Adipocyte (in vitro differentiated cells): ENCODE data around the gene TTC13.
A peak's percentile ranks its signal among the peaks of the same experiment; 100 is the strongest.
"Not testable (repeated sequence)": the region's sequence is repeated elsewhere in the genome, so short reads cannot be mapped to it uniquely, and the experiment has no call there.

Experiments
- DNase-seq: peaks from one replicate; pipeline ENCODE4 v3.0.0-alpha.2; 2015; ENCODE audit warnings: low read depth
- H3K27me3 ChIP-seq: replicated peaks from 2 replicates; pipeline ENCODE4 v1.7.0; 2013; ENCODE audit warnings: mild to moderate bottlenecking, low read length, moderate library complexity; ENCODE audit not compliant: control insufficient read depth, insufficient read depth
- H3K36me3 ChIP-seq: 2 replicates; pipeline ENCODE4 v1.7.0; 2013; ENCODE audit warnings: low read length, mild to moderate bottlenecking, moderate library complexity; ENCODE audit not compliant: control insufficient read depth, insufficient read depth, severe bottlenecking
- H3K4me1 ChIP-seq: 2 replicates; pipeline ENCODE4 v1.7.0; 2013; ENCODE audit warnings: mild to moderate bottlenecking, low read length, moderate library complexity; ENCODE audit not compliant: control insufficient read depth, insufficient read depth
- H3K4me3 ChIP-seq: 2 replicates; pipeline ENCODE4 v1.7.0; 2013; ENCODE audit warnings: mild to moderate bottlenecking, low read length, moderate library complexity
- H3K9ac ChIP-seq: 2 replicates; pipeline ENCODE4 v1.7.0; 2013; ENCODE audit warnings: mild to moderate bottlenecking, low read length, moderate library complexity
- H3K9me3 ChIP-seq: 2 replicates; pipeline ENCODE4 v1.7.0; 2013; ENCODE audit warnings: mild to moderate bottlenecking, low read length, moderate library complexity; ENCODE audit not compliant: control insufficient read depth

Gene TTC13

DNA sequence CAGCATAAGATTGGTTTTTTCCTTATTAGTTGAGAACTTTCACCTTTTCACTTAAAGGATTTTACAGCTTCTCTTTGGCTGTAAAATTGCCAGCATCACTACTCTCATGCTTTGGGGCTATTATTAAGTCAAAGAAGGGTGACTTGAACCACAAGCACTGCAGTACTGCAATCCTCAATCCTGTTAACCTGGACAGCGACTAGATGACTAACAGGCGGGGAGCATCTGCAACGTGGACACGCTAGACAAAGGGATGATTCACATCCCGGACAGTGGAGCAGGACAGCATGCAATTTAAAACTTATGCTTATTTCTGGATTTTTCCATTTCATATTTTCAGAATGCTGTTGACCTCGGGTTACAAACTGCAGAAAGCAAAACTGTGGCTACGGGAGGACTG lies 8.3 kb upstream of the TTC13 start:
- H3K36me3 ChIP-seq, result peaks cover 32% of the 10 kb centered on the region
- H3K9me3 ChIP-seq, result no peaks in the 10 kb centered on the region
- no peak overlapping the region for H3K4me3 ChIP-seq
- DNase-seq, result no peak
- no peak overlapping the region for H3K9ac ChIP-seq
- no peaks in the 10 kb centered on the region for H3K27me3 ChIP-seq
- peaks cover 12% of the 10 kb centered on the region for H3K4me1 ChIP-seq

DNA sequence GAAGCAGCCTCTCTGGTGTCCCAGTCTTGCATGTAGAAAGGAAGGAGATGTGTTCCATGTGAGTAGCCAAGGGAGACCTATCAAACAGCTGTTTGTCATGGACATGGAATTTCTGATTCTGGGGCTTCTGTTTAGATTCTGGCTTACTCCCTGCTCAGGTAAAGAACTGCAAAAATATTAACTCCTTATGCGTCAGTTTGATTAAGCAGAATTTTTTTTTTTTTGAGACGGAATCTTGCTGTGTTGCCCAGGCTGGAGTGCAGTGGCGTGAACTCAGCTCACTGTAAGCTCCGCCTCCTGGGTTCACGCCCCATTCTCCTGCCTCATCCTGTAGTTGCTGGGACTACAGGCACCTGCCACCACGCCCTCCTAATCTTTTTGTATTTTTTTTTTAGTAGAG lies 7.0 kb upstream of the TTC13 start:
- H3K27me3 ChIP-seq, result no peaks in the 10 kb centered on the region
- no peak overlapping the region for H3K9ac ChIP-seq
- no peak for DNase-seq
- no peaks in the 10 kb centered on the region for H3K9me3 ChIP-seq
- peaks cover 25% of the 10 kb centered on the region for H3K36me3 ChIP-seq
- no peak overlapping the region for H3K4me3 ChIP-seq
- peaks cover 8% of the 10 kb centered on the region for H3K4me1 ChIP-seq

DNA sequence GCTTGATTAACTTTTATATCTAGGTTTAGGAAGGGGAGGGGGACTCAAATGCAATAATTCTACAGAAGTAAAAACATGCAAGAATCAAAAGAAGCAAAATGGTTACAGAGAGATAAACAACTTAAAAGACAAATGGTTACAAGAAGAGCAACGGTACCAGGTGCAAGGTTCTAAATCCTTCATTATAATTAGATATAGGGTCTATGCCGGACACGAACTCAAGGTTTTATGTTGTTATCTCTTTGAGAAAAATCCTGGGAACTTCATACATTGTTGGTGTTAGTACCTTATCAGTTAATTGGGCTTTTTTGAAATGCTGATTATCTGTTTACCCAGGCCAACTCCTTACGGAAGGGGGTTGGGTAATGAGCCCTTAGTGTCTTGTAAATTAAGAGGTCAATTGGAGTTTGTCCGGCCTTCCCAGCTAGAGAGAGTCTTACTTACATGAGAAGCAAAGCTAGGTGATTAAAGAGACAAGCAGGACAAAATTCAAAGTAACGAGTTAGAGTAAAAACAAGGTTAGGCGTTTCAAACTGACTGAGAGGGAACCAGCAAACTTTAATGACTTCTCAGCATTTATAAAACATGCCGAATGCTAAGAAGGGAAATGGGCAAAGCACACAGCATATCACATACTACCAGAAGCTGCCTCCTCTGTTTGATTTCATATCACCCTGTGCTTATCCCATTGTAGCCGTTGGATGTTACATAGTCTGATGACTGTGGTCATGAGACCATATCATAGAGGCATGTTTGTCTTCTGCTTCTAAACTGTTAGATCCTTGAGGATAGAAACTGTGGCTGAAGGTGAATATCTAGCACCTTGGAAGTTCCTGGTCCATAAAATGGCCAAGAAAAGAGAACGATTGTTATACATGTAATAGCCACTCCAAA lies 6.2 kb upstream of the TTC13 start:
- not testable (repeated sequence) for H3K27me3 ChIP-seq, H3K4me1 ChIP-seq, H3K9ac ChIP-seq, H3K4me3 ChIP-seq, DNase-seq, H3K9me3 ChIP-seq
- peaks cover 20% of the 10 kb centered on the region for H3K36me3 ChIP-seq

DNA sequence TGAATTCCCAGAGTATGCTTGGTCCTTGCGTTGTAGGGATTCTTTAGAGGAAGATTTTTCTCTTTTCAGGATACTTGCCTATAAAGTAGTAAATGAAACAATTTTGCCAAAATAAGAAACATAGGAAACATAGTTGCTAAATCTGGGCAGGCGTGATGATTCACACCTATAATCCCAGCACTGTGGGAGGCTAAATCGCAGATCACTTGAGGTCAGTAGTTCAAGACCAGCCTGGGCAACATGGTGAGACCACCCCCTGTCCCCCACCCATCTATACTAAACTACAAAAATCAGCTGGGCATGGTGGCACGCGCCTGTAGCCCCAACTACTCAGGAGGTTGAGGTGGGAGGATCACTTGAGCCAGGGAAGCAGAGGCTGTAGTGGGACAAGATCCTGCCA lies 5.2 kb upstream of the TTC13 start:
- no peaks in the 10 kb centered on the region for H3K9me3 ChIP-seq
- H3K27me3 ChIP-seq, result no peaks in the 10 kb centered on the region
- no peak overlapping the region for H3K4me3 ChIP-seq
- peaks cover 14% of the 10 kb centered on the region for H3K4me1 ChIP-seq
- H3K9ac ChIP-seq, result no peak overlapping the region
- H3K36me3 ChIP-seq, result peaks cover 11% of the 10 kb centered on the region
- DNase-seq, result no peak

DNA sequence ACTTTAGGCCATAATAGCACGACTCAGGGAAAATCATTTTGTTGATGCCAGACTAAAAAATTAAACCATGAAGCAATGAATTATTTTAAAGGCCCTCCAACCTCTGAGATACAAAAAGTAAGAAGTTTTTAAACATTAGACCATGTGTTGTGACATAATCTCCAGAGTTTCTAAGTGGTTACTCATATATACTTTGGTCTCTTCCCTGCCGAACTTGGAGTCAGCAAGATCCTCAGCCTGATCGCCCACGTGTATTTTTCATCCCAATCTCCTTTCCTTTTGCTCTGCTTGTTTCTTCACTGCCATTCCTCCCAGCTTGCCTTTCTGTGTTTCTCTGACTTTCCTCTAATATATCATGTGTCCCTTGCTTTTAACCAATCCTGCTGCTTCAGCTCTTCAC lies 4.0 kb upstream of the TTC13 start:
- Histone ChIP-seq H3K9ac (no peak overlapping the region), H3K4me3 (no peak overlapping the region), H3K36me3 (peaks cover 11% of the 10 kb centered on the region), H3K4me1 (peaks cover 15% of the 10 kb centered on the region), H3K27me3 (no peaks in the 10 kb centered on the region), H3K9me3 (no peaks in the 10 kb centered on the region)
- peak; percentile 42 for DNase-seq

DNA sequence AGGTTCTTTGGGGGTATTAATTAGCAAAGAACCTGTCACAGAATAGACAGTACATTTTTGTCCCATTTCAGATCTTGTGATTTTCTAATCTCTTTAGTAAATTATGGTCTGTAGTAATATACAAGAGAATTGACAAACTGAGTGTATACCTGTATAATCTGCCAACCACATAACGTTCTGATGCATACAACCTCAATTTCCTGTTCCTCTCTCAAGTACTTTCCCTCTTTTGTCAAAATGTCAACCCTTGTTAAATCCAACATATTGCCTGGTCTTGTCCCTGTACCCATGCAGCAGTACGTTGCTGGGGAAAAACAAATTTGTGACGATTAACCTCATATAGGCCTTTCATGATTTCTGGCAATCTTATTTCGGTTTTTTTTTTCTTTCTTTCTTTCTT lies 1.3 kb upstream of the TTC13 start:
- Histone ChIP-seq H3K4me1 (peaks cover 19% of the 10 kb centered on the region), H3K36me3 (peaks cover 12% of the 10 kb centered on the region), H3K9ac (peak overlapping the region; percentile 87), H3K9me3 (no peaks in the 10 kb centered on the region), H3K27me3 (no peaks in the 10 kb centered on the region), H3K4me3 (peak overlapping the region; percentile 95)
- no peak for DNase-seq

- Histone ChIP-seq H3K9me3 (no peaks in the 10 kb centered on the region), H3K27me3 (no peaks in the 10 kb centered on the region), H3K36me3 (peaks cover 12% of the 10 kb centered on the region), H3K4me1 (peaks cover 19% of the 10 kb centered on the region), H3K9ac (peak overlapping the region; percentile 87), H3K4me3 (peak overlapping the region; percentile 95)
- DNase-seq, result no peak
Measured at GRCh38 chr1:230979389-230979716, 692 bp upstream of the TTC13 start.

DNA sequence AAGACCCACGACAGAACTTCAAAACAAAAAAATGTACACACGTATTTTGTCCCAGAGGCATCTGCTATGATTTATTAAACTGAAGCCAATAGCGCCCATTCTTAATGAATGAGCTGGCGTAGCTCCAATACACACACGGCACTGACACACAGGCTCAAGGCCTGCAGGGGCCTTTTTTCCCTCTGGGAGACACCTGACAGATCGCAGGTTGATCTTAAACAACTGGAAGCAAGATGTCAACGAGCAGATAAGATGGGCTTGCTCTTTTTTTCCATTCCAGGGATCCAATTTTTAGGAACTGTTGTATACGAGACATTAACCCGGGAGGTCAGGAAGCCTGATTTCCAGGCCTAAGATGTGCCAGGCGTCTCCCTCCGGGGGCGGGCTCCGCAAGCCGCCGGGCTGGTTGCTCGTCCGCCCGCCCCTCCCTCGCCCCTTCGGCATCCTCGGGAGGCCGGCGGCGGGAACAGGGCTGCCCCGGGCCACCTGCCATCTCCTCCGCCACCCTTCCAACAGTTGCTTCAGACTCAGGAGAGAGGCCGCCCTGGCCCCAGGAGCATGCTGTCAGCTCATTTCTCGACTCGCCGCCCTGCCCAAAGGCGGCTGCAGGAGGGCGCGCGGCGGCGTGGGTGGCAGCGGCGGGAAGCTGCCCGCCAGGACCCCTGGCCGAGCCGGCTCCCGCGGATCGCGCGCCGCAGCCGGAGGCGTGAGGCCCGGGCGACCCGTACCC lies 735 bp downstream of the TTC13 start:
- H3K4me3 ChIP-seq, result peak overlapping the region; percentile 95
- peak; percentile 66 for DNase-seq
- peak overlapping the region; percentile 87 for H3K9ac ChIP-seq
- H3K4me1 ChIP-seq, result peaks cover 18% of the 10 kb centered on the region
- H3K27me3 ChIP-seq, result no peaks in the 10 kb centered on the region
- H3K9me3 ChIP-seq, result no peaks in the 10 kb centered on the region
- H3K36me3 ChIP-seq, result peaks cover 12% of the 10 kb centered on the region

DNA sequence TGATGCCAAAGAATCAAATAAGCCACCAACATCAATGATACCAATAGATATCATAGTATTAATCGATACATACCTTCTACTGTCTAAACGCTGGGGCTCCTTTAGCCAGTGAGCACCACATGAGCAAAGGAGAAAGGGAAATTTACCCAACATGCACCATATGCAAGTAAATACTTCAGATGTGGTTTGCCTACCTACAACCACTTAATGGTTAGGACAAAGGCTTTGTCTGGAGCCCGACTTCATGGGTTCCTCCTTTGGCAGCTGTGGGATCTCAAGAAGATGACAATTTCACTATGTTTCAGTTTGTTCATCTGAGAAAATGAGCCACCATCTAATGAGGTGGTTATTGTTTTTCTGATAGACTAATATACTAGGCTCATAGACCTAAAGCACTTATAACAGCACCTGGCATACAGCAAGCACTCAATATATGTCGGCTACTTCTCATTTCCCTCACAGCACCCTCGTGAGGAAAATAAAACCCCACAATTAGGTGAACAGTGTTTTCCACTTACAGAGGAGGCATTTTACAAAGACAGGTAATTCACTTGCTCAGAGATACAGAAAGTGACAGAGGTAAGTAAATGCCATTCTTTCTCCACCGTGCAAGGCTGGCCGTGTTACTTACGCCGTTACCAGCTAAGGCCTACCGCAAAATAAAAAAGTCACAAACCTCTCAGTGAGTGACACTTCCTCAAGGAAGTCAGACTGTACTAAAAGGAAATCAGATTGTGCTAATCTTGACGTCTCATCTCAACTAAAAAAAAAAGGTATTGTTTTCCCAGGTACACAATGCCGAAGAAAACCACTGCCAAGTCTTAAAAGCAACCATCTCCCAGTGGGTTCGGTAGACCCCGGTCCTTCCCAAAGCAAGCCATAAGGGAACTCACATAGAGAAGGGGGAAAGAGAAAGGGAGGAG lies 1.6 kb downstream of the TTC13 start:
- Histone ChIP-seq H3K36me3 (peaks cover 12% of the 10 kb centered on the region), H3K27me3 (no peaks in the 10 kb centered on the region), H3K4me1 (peaks cover 11% of the 10 kb centered on the region), H3K9ac (peak overlapping the region; percentile 87), H3K4me3 (peak overlapping the region; percentile 95), H3K9me3 (no peaks in the 10 kb centered on the region)
- no peak for DNase-seq

GRCh38 chr1:230976360-230976759 lies 2.3 kb downstream of the TTC13 start:
- H3K36me3 ChIP-seq, result peaks cover 12% of the 10 kb centered on the region
- peaks cover 17% of the 10 kb centered on the region for H3K4me1 ChIP-seq
- no peaks in the 10 kb centered on the region for H3K27me3 ChIP-seq
- no peak overlapping the region for H3K9ac ChIP-seq
- H3K4me3 ChIP-seq, result no peak overlapping the region
- DNase-seq, result no peak
- H3K9me3 ChIP-seq, result no peaks in the 10 kb centered on the region

- H3K36me3 ChIP-seq, result peaks cover 8% of the 10 kb centered on the region
- H3K27me3 ChIP-seq, result no peaks in the 10 kb centered on the region
- H3K4me1 ChIP-seq, result peaks cover 19% of the 10 kb centered on the region
- no peak overlapping the region for H3K4me3 ChIP-seq
- H3K9ac ChIP-seq, result no peak overlapping the region
- H3K9me3 ChIP-seq, result no peaks in the 10 kb centered on the region
- DNase-seq, result no peak
Measured at GRCh38 chr1:230975636-230976035, 3.0 kb downstream of the TTC13 start.
